ENCODE results near the gene MPZL2.

Gene MPZL2

DNA sequence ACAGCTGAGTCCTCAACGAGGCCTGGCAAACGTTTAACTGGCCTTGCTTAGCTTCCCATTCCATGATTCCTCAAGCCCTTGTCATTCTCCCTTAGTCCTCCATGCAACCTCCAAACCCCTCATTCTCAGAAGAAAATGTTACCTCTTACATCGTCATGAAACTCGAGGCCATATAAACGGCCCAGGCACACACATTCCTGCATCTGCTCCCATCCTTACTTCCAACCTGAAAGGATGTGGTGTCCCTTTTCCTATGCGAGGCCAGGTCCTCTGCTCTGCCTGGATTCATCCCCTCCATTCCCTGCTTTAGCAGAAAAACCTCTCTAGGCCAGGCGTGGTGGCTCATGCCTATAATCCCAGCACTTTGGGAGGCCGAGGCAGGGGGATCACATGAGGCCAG lies 20.9 kb downstream of the MPZL2 start:
- no peak for DNase-seq (ENCODE audit: low read depth in 2 of 2)

DNA sequence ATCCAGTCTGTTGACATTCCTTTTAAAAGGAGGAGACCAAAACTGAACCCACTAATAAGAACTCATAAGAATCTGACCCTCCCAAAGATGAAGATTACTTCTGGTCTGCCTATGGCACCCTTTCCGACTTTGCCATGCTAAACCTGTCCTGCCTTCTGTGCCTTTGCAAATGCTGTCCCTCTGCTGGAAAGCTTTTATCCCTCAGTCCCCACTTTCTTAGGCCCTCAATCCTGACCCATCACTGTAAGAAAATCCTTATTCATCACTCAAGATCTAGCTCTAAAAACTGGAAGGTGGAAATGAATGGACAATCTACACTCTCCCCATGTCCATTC lies 22.4 kb downstream of the MPZL2 start:
- DNase-seq (ENCODE audit: low read depth in 2 of 2): no peak

DNA sequence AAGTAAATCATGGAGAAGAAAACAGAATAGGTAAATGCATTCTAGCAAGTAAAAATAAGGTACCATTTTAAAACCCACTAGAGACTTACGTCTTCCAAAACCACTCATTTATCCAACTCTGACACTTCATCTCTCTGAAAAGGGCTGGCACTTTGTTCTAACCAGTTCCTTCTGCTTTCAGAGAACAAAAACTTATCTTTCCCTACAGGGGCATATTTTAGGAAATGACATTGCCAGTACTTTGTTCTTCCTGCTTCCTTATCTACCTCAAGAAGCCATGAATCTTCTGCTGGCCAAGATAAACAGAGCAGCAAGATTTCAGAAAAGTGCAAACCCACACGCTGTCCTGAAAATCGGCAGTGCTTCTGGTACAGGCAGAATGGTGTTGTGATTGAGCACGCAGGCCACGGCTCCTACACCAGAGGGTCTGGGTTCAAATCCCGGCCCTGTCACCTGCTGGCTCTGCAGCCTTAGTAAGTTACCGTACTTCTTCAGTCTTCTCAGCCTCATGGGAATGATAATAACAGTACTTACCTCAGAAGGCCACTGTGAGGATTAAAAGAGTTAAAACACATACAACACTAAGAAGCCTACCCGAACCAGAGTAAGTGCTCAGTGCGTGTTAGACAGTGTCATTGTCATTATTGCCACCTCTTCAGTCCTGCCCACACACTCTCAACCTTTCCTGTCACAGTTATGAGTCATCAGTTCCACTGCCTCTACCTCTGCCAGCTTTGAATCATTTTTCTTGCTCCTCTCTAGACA lies 22.9 kb downstream of the MPZL2 start:
- DNase-seq (ENCODE audit: low read depth in 2 of 2): peak; percentile 61 to 67

DNA sequence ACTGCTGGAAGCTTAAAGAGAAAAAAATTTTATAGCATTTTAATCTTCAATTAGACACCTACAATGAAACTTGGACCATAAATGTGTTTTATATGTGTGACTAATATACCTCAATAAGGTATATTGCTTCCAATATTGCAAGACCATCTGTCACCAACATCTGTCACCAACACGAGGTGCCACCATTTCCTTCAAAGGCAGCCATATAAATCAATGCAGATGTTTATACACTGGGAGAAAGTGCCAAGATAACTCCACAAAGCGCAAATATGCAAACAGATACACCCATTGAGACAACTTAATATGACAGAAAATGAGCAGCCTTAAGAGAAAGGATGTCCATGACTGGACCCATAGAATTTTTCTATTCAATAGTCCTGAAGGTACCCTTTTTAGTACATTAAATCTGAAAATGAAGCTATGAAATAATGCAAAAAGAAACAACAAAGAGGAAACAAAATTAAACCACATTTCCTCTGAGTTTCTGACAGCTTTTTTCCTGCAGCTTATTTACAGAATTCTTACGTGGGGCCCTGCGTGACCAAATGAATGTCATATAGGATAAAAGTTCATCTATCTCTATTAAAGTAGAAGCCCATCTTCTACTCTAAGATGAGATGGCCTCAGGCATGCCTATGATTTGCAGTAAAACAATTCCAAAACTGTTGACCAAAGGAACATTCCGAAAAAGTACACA lies 24.4 kb downstream of the MPZL2 start:
- DNase-seq (ENCODE audit: low read depth in 2 of 2): no peak

DNA sequence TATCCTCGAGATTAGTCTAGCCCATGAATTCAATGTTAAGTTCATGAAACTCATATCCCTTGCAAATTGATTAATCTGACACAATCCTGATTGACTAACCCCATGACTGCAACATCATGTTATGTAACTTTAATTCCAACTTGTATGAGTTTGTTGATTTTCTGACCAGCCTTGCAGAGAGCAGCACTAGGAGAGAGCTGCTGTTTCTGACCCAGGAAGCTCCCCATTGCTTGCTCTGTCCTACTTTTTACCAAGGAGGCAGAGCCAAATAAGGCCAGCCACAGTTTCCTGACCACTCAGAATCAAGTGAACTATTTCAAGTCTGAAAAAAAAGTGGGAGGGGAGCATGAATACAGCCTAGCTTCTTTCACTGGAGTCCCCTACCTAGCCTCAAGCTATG lies 25.2 kb downstream of the MPZL2 start:
- no peak for DNase-seq (ENCODE audit: low read depth in 2 of 2)

DNA sequence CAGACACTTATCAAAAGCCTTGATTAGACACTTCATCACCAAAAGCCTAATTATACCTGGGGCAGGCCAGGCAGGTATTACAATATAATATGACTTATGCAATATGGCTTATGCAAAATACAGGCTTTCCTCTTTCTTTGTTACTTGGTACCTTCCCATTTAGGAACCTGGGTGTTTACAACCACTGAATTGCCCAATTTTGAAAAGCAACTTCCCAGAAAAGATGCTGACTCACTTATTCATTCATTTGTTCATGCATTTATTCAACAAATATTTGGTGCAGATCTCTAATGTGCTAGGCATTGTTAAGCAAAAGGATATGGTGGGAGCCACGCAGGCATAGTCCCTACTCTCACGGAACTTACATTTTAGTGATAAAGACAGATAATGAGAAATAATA lies 25.7 kb downstream of the MPZL2 start:
- DNase-seq (ENCODE audit: low read depth in 2 of 2): no peak

DNA sequence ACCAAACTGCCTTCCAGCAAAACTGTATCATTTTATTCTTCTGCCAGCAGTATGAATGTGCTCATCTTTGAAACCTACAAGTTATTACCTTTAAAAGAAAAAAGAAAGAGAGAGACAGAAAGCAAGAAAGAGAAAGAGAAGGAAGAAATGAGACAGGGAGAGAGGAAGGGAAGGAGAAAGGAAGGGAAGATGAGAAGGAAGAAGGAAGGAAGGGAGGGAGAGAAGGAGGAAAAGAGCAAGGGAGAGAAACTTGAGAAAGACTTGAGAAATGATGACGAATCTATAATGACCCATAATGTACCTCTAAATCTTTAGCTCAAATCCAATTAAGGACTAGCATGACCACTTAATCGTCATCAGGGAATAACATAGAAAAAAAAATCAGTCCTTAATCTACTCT lies 27.9 kb downstream of the MPZL2 start:
- no peak for DNase-seq (ENCODE audit: low read depth in 2 of 2)

DNA sequence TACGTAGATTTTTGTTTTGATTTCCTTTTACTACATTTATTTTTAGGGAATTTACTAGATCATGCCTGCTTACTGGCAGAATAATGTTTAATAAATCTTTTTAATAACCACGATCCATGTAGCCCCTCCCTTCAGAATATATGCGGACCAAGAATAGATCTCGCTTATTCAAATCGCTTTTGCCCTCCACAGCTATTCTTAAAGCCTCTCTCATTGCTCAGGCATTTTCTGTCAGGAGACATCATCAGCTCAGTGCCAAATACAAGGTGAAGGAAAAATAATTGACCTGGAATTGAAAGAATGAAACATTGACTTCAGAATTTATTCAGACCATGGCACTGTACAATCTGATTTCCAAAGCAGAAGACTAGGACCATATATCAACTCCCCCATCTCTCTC lies 29.3 kb downstream of the MPZL2 start:
- no peak for DNase-seq (ENCODE audit: low read depth in 2 of 2)

DNA sequence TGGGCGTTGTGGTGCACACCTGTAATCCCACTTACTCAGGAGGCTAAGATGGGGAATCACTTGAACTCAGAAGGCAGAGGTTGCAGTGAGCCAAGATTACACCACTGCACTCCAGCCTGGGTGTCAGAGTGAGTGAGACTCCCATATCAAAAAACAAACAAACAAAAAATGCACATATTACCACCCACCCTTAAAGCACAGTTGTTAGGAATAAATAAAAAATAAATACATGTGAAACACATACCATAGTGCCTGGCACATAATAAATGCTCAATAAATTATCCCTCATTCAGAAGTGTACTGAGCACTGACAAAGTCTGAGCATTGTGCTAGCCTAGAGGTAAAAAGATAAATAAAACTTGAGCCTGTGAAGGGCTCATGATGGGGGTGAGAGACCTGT lies 30.2 kb downstream of the MPZL2 start:
- DNase-seq (ENCODE audit: low read depth in 2 of 2): no peak

DNA sequence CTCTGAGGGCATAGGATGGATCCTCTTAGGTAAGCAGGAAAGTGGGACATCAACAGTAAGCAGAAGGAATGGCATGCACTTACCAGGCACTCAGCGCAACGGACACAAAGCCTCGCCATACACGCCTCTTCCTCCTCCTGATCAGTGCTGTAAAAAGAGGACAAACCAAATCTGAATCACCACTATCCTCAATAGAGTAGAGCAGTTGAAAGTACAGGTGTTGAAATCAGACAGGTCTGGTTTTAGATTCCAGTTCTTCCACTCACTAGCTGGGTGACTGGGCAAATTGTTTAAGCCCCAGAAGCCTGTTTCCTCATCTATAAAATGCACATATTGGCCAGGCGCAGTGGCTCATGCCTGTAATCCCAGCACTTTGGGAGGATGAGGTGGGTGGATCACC lies 30.7 kb downstream of the MPZL2 start:
- no peak for DNase-seq (ENCODE audit: low read depth in 2 of 2)

DNA sequence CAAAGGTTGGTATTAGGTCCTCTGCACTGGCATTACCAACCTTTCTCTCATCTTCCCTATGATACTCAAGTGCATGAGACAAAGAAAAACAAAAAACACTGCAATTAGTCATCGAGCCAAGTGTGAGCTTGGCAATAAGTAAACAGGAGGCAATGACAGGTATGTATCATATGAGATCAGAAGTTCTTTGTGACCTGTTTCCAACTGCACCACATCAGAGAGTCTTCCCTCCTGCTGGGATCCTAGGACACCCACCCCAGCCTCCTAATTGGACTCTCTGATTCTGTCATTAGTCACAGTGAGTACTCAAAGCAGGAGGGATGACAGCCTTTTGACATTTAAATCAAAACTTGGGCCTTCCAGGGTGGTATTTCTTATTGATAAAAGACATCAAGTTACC lies 31.4 kb downstream of the MPZL2 start:
- peak; percentile 57 to 64 for DNase-seq (ENCODE audit: low read depth in 2 of 2)

DNA sequence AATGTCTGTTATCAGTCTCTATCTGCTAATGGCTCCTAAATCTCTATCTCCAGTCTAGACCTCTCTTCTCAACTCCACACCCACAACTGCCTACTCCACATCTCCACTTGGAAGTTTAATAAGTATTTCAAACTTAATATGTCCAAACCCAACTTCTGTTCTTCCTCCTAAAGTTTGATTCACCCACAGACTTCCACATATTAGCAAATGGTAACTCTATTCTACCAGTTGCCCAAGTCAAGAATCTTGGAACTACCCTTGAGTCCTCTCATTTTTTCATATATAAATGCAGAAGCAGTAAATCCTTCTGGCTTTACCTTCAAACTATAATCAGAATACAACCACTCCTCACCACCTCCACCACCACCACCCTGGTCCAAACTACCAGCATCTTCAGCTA lies 32.6 kb downstream of the MPZL2 start:
- no peak for DNase-seq (ENCODE audit: low read depth in 2 of 2)

DNA sequence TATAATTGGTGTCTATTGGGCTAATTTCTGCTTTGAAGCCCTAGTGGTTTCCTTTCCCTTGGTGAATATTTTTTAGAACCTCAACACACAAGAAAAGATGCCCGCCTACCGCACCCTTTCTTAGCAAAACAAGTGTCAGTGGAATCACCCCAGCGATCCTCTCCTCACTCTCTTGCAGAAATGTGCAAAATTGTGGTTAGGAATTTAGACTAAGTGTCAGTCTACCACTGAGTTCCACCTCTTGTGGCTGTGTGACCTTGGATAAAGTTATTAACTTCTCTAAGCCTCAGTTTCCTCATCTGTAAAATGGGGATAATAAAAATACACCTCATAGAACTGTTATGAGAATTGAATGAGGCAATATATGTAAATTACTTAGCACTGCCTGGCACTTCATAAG lies 34.0 kb downstream of the MPZL2 start:
- DNase-seq (ENCODE audit: low read depth in 2 of 2): no peak

DNA sequence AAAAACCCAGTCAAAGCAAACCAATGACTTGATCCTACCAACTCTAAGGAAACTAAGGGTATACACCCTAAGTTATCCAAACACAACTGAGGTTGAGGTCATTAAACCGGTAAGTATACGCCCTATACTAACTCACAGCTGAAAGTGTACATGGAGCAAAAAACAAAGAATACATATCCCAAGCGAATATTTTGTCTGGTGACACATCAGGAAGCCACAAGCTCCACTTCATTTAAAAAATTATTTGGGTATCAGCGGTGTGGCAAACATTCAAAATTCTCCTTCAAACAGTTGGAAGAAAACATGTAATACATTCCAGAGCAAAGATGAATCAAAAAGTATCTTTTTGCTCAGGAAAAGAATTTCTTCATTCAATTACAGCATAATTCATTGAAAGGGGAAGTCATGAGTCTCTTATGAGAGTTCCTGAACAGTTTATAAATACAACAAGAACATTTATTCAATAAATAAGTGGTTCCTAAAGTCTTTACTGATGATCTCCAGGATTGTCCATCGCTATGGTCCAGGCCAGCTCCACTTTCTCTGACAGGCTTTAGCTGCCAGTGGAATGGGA lies 34.7 kb downstream of the MPZL2 start:
- DNase-seq (ENCODE audit: low read depth in 2 of 2): no peak

DNA sequence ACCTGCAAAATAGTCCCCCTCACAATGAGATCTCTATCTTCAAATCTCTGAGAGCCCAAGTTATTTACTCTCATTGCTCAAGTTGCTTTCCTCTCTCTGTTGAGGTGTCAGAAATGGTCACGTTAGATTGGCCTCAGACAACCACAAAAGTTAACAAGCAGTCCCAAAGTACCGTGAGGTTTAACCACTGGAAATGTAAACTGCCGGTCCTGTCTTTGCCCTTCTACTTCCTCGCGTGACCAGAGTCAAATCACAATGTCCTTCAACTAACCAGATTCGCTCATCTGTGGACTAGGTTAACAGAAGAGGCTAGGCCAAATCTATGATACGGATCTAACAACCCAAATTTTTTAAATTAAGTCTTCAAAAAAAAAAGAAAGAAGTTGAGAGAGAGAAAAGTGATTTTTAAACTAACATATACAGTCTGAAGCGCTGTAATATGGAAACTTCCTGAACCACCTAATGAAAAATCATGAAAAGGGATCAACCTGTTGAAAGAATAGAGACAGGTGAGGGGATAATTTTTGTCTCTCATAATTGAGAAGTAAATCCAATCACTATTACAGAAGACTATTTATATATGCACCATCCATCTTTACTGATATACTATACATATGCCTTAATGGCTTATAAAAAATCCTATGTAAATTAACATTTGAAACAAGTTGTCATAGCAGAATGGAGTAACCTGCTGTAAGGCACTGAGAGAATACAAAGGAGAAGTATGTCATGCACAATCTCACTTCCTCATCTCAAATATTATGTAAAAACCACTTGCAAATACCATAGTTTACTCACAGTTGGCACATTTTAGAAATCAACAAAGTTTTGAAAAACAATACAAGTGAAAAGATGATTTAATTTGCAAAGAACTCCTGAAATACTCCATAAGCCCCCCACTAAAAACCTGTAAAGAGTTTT lies 36.0 kb downstream of the MPZL2 start:
- DNase-seq (ENCODE audit: low read depth in 2 of 2): no peak

DNA sequence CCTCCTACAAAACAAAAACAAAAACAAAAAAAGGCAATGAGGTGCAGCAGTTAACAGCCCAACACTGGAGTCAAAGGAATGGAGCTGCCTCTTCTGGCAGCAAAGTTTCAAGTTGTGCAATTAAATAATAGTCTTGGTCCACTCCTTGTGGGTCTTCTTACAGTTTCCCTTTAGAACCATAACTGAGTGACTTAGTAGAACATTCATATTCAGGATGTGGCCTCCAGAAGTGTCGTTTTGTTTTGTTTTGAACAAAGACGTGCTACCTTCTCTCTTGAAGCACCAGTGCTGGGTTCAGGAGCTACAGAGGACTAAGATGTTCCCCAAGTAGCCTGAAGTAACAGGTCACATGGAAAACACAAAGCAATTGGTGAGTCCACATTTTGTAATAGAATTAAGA lies 37.3 kb downstream of the MPZL2 start:
- DNase-seq (ENCODE audit: low read depth in 2 of 2): no peak

DNA sequence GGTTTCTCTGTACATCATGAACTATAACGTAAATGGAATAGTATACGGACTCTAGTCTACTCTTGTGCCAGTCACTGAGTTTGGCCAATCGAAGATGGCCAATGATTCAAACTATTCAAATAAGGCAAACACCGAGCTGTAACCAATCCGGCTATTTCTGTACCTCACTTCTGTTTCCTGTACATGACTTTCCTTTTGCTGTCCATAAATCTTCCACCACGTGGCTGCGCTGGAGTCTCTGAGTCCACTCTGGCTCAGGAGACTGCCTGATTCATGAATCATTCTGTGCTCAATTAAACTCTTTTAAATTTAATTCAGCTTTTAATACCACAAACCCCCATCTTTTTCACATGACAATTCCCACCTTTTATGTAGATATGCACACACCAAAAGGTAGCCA lies 37.8 kb downstream of the MPZL2 start:
- no peak for DNase-seq (ENCODE audit: low read depth in 2 of 2)

DNA sequence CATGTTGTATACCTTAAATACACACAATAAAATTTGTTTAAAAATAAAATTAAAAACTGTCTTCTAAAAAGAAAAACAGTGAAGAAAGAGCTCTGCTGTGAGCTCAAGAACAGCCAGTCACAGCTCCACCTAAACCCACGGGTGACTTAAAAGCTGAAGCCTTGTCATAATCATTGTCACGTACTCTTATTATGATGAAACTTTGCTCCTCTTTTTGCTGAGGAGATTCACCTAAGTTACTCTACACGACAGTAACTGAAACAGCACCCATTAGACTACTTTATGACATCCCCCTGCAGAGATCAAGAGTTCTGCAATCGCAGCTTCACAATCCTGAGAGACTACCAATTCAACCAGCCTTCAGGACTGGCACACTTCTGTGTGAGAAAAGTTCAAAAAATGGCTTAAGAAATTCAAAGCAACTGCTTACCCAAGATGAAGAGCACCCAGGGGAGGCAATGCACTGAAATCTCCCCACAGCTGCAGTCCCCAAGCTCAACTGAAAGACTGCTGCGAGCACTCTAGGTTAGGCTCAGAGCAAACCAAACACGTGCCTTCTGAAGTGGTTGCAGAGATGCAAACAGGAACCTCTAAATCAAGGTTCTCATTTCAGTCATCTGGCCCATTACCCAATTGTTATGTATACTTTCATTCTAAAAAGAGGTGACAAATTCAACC lies 39.4 kb downstream of the MPZL2 start, which contains the start of gene JAML:
Gene JAML, minus strand, starts transcription at position 501 of the 678 bp plus-strand sequence. CDS start 10,145 bp downstream, outside the sequence.
- DNase-seq (ENCODE audit: low read depth in 2 of 2): peak; percentile 51 to 55

DNA sequence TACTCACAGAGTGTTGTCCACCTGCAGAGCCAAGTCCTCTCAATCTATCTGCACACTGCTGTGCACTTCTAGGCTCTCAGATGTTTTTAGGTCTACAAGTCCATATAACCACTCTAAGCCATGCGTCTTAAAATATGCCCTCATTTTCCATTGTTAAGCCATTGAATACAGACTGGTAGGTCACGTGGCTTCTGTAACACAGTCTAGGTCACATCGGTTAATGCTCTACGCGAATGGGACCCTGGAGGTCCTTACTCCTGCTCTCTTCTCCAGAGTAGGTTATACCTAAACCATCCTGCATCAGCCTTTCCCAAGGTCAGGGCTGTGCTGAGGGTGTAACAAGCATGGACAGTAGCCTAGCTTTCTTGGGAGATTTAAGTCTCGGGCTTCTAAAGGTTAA lies 40.1 kb downstream of the MPZL2 start:
- DNase-seq (ENCODE audit: low read depth in 2 of 2): no peak

DNA sequence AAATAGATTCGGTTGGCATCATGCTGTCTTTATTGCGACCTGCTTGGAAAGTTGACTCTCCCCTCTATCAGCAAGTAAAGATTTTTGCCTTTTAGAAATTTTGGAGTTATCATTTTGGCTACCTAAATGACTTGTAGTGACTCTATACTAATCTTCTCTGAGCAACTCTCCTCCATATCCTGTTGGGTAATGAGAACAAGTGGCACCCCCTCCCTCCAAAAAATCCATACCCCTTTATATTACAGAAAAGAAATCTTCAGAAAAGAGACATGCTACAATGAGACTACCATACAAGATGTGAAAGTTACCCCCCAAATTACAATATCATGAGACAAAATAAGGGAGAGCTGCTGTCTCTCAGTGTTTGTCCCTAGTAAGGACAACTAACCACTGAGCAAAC lies 40.5 kb downstream of the MPZL2 start:
- no peak for DNase-seq (ENCODE audit: low read depth in 2 of 2)

DNA sequence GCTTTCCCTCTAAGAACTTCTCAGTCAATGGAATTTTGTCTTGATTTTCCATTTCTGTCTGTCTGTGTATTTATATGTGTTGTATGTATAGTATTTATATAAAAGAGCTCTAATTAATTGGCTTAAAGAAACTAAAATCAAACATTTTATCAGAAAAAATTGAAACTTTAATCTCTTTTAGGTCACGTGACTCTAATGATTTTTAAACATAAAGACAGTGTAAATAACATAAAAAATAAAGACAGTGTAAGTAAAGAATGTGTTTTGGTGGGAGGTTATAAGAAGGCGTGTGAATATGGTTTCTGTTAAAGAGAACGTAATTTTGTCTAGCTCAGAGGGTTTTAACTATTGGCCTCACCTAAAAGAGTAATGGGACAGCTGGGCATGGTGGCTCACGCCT lies 41.7 kb downstream of the MPZL2 start:
- DNase-seq (ENCODE audit: low read depth in 2 of 2): no peak

DNA sequence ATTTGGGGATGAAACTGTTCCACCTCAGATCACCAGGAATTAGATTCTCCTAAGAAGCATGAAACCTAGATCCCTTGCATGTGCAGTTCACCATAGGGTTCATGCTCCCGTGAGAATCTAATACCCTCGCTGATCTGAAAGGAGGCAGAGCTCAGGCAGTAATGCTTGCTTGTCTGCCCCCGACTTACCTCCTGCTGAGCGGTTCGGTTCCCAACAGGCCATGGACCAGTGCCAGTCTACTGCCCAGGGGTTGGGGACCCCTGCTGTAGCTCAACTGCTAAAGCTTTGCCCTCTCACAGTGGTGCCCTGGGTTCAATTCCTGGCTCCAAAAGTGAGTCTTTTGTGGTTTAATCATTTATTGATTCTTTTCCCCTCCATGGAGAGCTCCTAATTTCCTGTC lies 42.7 kb downstream of the MPZL2 start:
- DNase-seq (ENCODE audit: low read depth in 2 of 2): no peak

Measured in stimulated activated CD4-positive, alpha-beta T cell treated with anti-CD3 and anti-CD28 coated beads, Interleukin-15, amount 100 ng/mL, for 48 hours (primary cell).